Stomach (tissue), 9 donors: ENCODE data around the gene SORCS2. TPM values are rescaled to one million over a fixed set of nuclear protein-coding genes. Genes with fewer than 3 reads are reported as not detected.

Experiments used
- DNase-seq, 2 donors: peaks; one replicate each; pipeline versions ENCODE4 v3.0.0 to v3.0.0-alpha.2; 2013 to 2019
- H3K27ac ChIP-seq, 5 donors: fragments of 200-600 bp in 4 of 5; sonication (generic) in 4 of 5; one replicate each; pipeline ENCODE4 v1.5.1; 2013 to 2019; ENCODE audit warnings: mild to moderate bottlenecking in 1 of 5, moderate library complexity in 1 of 5
- H3K27me3 ChIP-seq, 3 donors: fragments of 200-600 bp; sonication (generic); one replicate each; pipeline ENCODE4 v1.5.1; 2017 to 2019; ENCODE audit warnings: mixed run types in 1 of 3
- H3K36me3 ChIP-seq, 4 donors: fragments of 200-600 bp; sonication (generic); 1 replicate in 3 of 4; 2 replicates in 1 of 4; pipeline ENCODE4 v1.5.1; 2016 to 2019
- H3K4me1 ChIP-seq, 4 donors: fragments of 200-600 bp; sonication (generic); one replicate each; pipeline ENCODE4 v1.5.1; 2016 to 2019
- H3K4me3 ChIP-seq, 4 donors: fragments of 200-600 bp; sonication (generic) in 3 of 4; one replicate each; pipeline ENCODE4 v1.5.1; 2016 to 2019; ENCODE audit warnings: mild to moderate bottlenecking in 1 of 4
- H3K9me3 ChIP-seq, 4 donors: fragments of 200-600 bp; sonication (generic); one replicate each; pipeline ENCODE4 v1.5.1; 2016 to 2019
- EP300 ChIP-seq: sonication (generic); formaldehyde crosslinking; IDR thresholded peaks from one replicate; pipeline ENCODE4 v1.6.1; 2017; ENCODE audit warnings: antibody characterized with exemption
- POLR2A ChIP-seq, 4 donors: fragments of 450-650 bp; IDR thresholded peaks; one replicate each; pipeline ENCODE4 v1.6.1; 2016; ENCODE audit warnings: antibody characterized with exemption in 4 of 4, control low read depth in 2 of 4, mild to moderate bottlenecking in 1 of 4, moderate library complexity in 1 of 4
- POLR2AphosphoS5 ChIP-seq, 3 donors: sonication (generic); formaldehyde crosslinking; IDR thresholded peaks; one replicate each; pipeline ENCODE4 v1.6.1; 2016; ENCODE audit warnings: antibody characterized with exemption in 3 of 3
- WGBS, 5 donors: extraction: QIAGEN DNeasy Blood & Tissue Kit in 3 of 5; methylation state at CpG; one replicate each; pipeline versions ENCODE4 v1.1.5 to v1.1.7; 2013 to 2018; 5-methylcytosine and 5-hydroxymethylcytosine counted together
- intact Hi-C: fragments of 100-400 bp; cut with DNase I; formaldehyde crosslinking; loops from one replicate; pipeline ENCODE4 v1.15.1; 2023; ENCODE audit warnings: low total_unique reads
- polyA plus RNA-seq, 3 donors: library from polyadenylated mRNA; stranded (reverse); fragments of 200-250 nt; gene quantifications; one replicate each; pipeline ENCODE4 v1.2.3, GENCODE V29; 2013
- total RNA-seq, 5 donors: library from RNA; depleted of rRNA; stranded (reverse); fragments of >200 nt; gene quantifications; one replicate each; pipeline versions ENCODE4 v1.1.0 to v1.2.3, GENCODE V29; 2014 to 2016
- TF ChIP-seq, protein P1 (sequence below), 7 experiments: fragments of 450-650 bp in 4 of 7; fragments of 200-600 bp in 3 of 7; sonication (generic) in 3 of 7; IDR thresholded peaks; one replicate each; pipeline ENCODE4 v1.5.1; 2016 to 2019; ENCODE audit warnings: antibody characterized with exemption in 7 of 7, control low read depth in 2 of 7, mild to moderate bottlenecking in 1 of 7
- donor health status: healthy with polysubstance abuse.
- donor health status: Bipolar disorder and iron deficiency.
- donor health status: healthy.

Gene SORCS2
- total and polyA plus RNA-seq, 8 donors = under 0.01 to 13.0 (median 0.50) TPM; not detected in 1

DNA sequence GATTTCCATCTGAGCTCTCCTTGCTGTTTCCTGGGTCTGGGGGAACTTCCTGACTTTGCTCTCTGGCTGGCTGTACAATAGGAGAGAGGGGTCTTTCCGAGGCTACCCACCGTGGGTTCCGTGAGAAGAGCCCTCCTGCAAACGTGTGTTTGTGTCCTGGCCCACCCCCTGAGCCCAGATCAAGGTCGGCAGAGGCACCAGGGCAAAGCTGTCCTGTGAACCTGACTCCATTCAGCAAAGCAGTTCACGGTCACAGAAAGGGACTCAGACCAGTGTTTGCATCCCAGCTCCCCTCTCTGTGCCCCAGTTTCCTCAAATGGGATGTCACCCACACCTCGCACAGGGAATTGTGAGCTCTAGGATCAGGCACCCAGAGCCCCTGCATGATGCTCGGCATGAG, 339.7 kb downstream of the SORCS2 start:
- DNase-seq = no peak
- WGBS, 5 donors = 57 to 76% (median 69%) methylated on average over 6 to 8 of the region's 8 CpGs
- Histone ChIP-seq H3K36me3 (no peaks in the 10 kb centered on the region), H3K27ac (no peak overlapping the region), H3K4me1 (no peaks in the 10 kb centered on the region), H3K27me3 (peaks cover 0 to 2% (median 0%) of the 10 kb centered on the region in 3 donors), H3K4me3 (no peak overlapping the region), H3K9me3 (peaks cover 0 to 6% (median 2%) of the 10 kb centered on the region in 4 donors)
- TF ChIP-seq, protein P1, sequence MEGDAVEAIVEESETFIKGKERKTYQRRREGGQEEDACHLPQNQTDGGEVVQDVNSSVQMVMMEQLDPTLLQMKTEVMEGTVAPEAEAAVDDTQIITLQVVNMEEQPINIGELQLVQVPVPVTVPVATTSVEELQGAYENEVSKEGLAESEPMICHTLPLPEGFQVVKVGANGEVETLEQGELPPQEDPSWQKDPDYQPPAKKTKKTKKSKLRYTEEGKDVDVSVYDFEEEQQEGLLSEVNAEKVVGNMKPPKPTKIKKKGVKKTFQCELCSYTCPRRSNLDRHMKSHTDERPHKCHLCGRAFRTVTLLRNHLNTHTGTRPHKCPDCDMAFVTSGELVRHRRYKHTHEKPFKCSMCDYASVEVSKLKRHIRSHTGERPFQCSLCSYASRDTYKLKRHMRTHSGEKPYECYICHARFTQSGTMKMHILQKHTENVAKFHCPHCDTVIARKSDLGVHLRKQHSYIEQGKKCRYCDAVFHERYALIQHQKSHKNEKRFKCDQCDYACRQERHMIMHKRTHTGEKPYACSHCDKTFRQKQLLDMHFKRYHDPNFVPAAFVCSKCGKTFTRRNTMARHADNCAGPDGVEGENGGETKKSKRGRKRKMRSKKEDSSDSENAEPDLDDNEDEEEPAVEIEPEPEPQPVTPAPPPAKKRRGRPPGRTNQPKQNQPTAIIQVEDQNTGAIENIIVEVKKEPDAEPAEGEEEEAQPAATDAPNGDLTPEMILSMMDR (IDR thresholded peaks at IDR 0.05) = no peak
- no peak for TF ChIP-seq EP300
- no peak for TF ChIP-seq POLR2AphosphoS5 (IDR thresholded peaks at IDR 0.05)
- no peak for TF ChIP-seq POLR2A (IDR thresholded peaks at IDR 0.05)
- intact Hi-C loops = no loop called here

- Histone ChIP-seq H3K36me3 (no peaks in the 10 kb centered on the region), H3K27me3 (no peaks in the 10 kb centered on the region), H3K4me1 (no peaks in the 10 kb centered on the region), H3K4me3 (no peak overlapping the region), H3K27ac (no peak overlapping the region), H3K9me3 (peaks cover 0 to 6% (median 2%) of the 10 kb centered on the region in 4 donors)
- WGBS, 5 donors = 69 to 77% (median 75%) methylated on average over 6 to 8 of the region's 8 CpGs
- TF ChIP-seq EP300 (no peak), POLR2AphosphoS5 (IDR thresholded peaks at IDR 0.05) (no peak), POLR2A (IDR thresholded peaks at IDR 0.05) (no peak)
- TF ChIP-seq, protein P1 (IDR thresholded peaks at IDR 0.05) = no peak
- intact Hi-C loops = no loop called here
- DNase-seq = no peak
These were observed 340.9 kb downstream of the SORCS2 start for GRCh38 chr4:7533267-7533666.

DNA sequence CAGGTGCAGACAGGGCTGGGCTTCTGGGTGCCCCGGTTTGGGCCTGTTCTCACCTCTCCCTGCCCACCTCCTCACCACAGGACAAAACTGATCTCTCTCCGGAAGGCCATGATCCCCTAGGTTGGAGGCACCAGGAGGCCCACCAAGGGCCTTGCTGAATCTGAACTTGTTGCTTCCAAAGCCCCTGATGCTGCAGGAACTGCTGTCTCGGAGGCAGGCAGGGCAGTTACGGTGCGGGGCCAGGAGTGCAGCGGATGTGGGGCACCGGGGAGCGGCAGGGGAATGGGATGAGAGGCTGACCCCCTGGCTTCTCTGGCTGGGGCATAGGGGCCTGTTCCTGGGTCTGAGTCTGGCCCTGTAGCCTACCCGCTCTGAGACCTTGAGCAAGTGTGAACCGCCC, 342.8 kb downstream of the SORCS2 start:
- no peak overlapping the region for H3K27ac ChIP-seq
- H3K4me3 ChIP-seq = no peak overlapping the region
- no peak for DNase-seq
- intact Hi-C loops = no loop called here
- H3K4me1 ChIP-seq = no peaks in the 10 kb centered on the region
- H3K9me3 ChIP-seq = peaks cover 0 to 9% (median 3%) of the 10 kb centered on the region in 4 donors
- TF ChIP-seq POLR2AphosphoS5 (IDR thresholded peaks at IDR 0.05) (no peak), EP300 (no peak), POLR2A (IDR thresholded peaks at IDR 0.05) (no peak)
- TF ChIP-seq, protein P1 (IDR thresholded peaks at IDR 0.05) = no peak
- WGBS, 5 donors = 67 to 96% (median 87%) methylated on average over 1 to 10 of the region's 10 CpGs
- no peaks in the 10 kb centered on the region for H3K36me3 ChIP-seq
- no peaks in the 10 kb centered on the region for H3K27me3 ChIP-seq

DNA sequence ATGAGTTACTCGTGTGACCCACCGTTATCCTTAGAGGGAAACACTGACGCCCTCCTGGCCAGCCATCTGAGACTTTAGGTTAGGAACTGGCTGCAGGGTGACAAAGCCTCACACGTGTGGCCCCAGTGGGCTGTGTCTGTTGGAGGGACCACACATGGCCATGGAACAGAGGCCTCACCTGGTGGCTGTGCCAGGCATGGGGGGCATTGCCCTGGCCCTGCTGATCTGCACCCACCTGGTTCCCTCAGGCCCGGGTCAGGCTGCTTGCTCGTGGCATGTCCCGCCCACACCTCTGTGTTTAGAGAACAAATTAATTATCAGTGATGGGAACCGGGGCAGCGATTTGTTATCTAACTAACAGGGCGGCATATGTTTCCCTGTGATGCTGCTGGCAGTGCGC, 343.3 kb downstream of the SORCS2 start:
- Histone ChIP-seq H3K36me3 (no peaks in the 10 kb centered on the region), H3K4me3 (no peak overlapping the region), H3K9me3 (peaks cover 0 to 9% (median 3%) of the 10 kb centered on the region in 4 donors), H3K4me1 (no peaks in the 10 kb centered on the region), H3K27ac (no peak overlapping the region), H3K27me3 (no peaks in the 10 kb centered on the region)
- TF ChIP-seq POLR2AphosphoS5 (IDR thresholded peaks at IDR 0.05) (no peak), POLR2A (IDR thresholded peaks at IDR 0.05) (no peak), EP300 (no peak)
- TF ChIP-seq, protein P1 (IDR thresholded peaks at IDR 0.05) = no peak
- 62 to 78% (median 69%) methylated on average over 6 to 11 of the region's 11 CpGs for WGBS, 5 donors
- intact Hi-C loops = no loop called here
- DNase-seq = no peak
